HepG2 (cell line): ENCODE results near the gene ARHGEF40. TPM values are rescaled to one million over a fixed set of nuclear protein-coding genes. Genes with fewer than 3 reads are reported as not detected.
A peak's percentile ranks its signal among the peaks of the same experiment; 100 is the strongest.

ENCODE experiments used
- ATAC-seq: fragments of 200-7000 bp; cut with Tn5 transposase; 3 replicates; pipeline ENCODE4 v1.9.1; 2020; ENCODE audit warnings: mild to moderate bottlenecking, moderate library complexity
- BruUV-seq: library from RNA; stranded (reverse); fragments of 400-500 nt; replicated peaks from 2 replicates; lab custom pipeline; 2021; lab: Mats Ljungman, UMichigan
- CTCF ChIA-PET: fragments of 300-600 bp; formaldehyde crosslinking; extraction: SDS; loops from one replicate; lab custom pipeline; 2021; ENCODE audit warnings: low total read pairs, inconsistent platforms, low intra/inter-chr PET ratio; lab: Yijun Ruan, JAX
- POLR2A ChIA-PET: fragments of 350-600 bp; sonication (Branson Sonifier 250); formaldehyde crosslinking; loops from one replicate; lab custom pipeline; 2020; ENCODE audit warnings: antibody characterized with exemption, inconsistent platforms; lab: Yijun Ruan, JAX
- DNase-seq: peaks from one replicate; pipeline ENCODE4 v3.0.0-alpha.2; 2015; ENCODE audit warnings: low spot score
- FAIRE-seq: peaks from 3 replicates; lab custom pipeline; 2011; peaks lifted over from hg19 to GRCh38; lab: Jason Lieb, UNC
- H2AFZ ChIP-seq: one replicate; pipeline ENCODE4 v1.6.1; 2011; ENCODE audit warnings: low read length, inconsistent platforms
- H3K27ac ChIP-seq: fragments of 300-600 bp; 3 replicates; pipeline ENCODE4 v1.8.0; 2011; ENCODE audit warnings: mixed run types, mild to moderate bottlenecking, mixed read lengths, low read length, inconsistent platforms; ENCODE audit not compliant: insufficient read depth; ENCODE audit errors: extremely low read length
- H3K27me3 ChIP-seq, 2 experiments: fragments of 200-600 bp in 1 of 2; 2 replicates in 1 of 2; 3 replicates in 1 of 2; pipeline versions ENCODE4 v1.6.0 to v1.8.0; 2011; ENCODE audit warnings: low read length in 2 of 2, mild to moderate bottlenecking in 2 of 2, moderate library complexity in 2 of 2, inconsistent platforms in 1 of 2; ENCODE audit not compliant: insufficient read depth in 2 of 2, control insufficient read depth in 1 of 2
- H3K36me3 ChIP-seq, 2 experiments: fragments of 200-600 bp in 1 of 2; replicated peaks in 1 of 2; 2 replicates in 1 of 2; 3 replicates in 1 of 2; pipeline versions ENCODE4 v1.5.1 to v1.8.0; 2011; ENCODE audit warnings: low read length in 2 of 2, inconsistent platforms in 1 of 2; ENCODE audit not compliant: insufficient read depth in 2 of 2, control insufficient read depth in 1 of 2
- H3K4me1 ChIP-seq: 2 replicates; pipeline ENCODE4 v1.5.1; 2012; ENCODE audit warnings: low read length, inconsistent platforms; ENCODE audit not compliant: insufficient read depth
- H3K4me2 ChIP-seq: 2 replicates; pipeline ENCODE4 v1.6.0; 2011; ENCODE audit warnings: low read depth, low read length, inconsistent platforms
- H3K4me3 ChIP-seq, 3 experiments: fragments of 200-600 bp in 1 of 3; sonication (generic), shearing (Covaris generic) in 1 of 3; replicated peaks in 1 of 3; 2 replicates each; pipeline ENCODE4 v1.5.1; 2011 to 2016; ENCODE audit warnings: low read length in 3 of 3, inconsistent platforms in 2 of 3, low read depth in 2 of 3, mild to moderate bottlenecking in 2 of 3, control low read depth in 1 of 3, mixed read lengths in 1 of 3; ENCODE audit not compliant: insufficient read depth in 1 of 3
- H3K79me2 ChIP-seq: one replicate; pipeline ENCODE4 v1.6.1; 2011; ENCODE audit warnings: low read length, inconsistent platforms; ENCODE audit not compliant: insufficient read depth
- H3K9ac ChIP-seq: 2 replicates; pipeline ENCODE4 v1.6.0; 2011; ENCODE audit warnings: mild to moderate bottlenecking, low read depth, low read length, inconsistent platforms; ENCODE audit not compliant: insufficient read depth
- H3K9me3 ChIP-seq: 2 replicates; pipeline ENCODE4 v1.5.1; 2012; ENCODE audit warnings: mild to moderate bottlenecking, low read length
- H4K20me1 ChIP-seq: 2 replicates; pipeline ENCODE4 v1.6.0; 2011; ENCODE audit warnings: inconsistent platforms, mild to moderate bottlenecking, low read length, moderate library complexity; ENCODE audit not compliant: insufficient read depth
- AGO1 ChIP-seq: fragments of 200-400 bp; formaldehyde crosslinking; IDR thresholded peaks from 2 replicates; pipeline ENCODE4 v1.6.1; 2017; ENCODE audit warnings: mild to moderate bottlenecking, low read depth, low read length, moderate library complexity; ENCODE audit not compliant: poor library complexity, severe bottlenecking
- AGO2 ChIP-seq: fragments of 200-400 bp; formaldehyde crosslinking; optimal IDR thresholded peaks from 2 replicates; pipeline ENCODE3; 2017; ENCODE audit warnings: mild to moderate bottlenecking, low read depth, low read length, moderate library complexity
- FIP1L1 ChIP-seq: fragments of 200-400 bp; formaldehyde crosslinking; IDR thresholded peaks from 2 replicates; pipeline ENCODE4 v1.6.1; 2018; ENCODE audit warnings: low read depth, mild to moderate bottlenecking, low read length, moderate library complexity, borderline replicate concordance; ENCODE audit not compliant: insufficient read depth
- HOXA3 ChIP-seq: sonication (generic); formaldehyde crosslinking; IDR thresholded peaks from 2 replicates; pipeline ENCODE4 v1.5.0; 2020; ENCODE audit warnings: missing genetic modification reagents
- MED8 ChIP-seq: sonication (generic); formaldehyde crosslinking; IDR thresholded peaks from 2 replicates; pipeline ENCODE4 v1.8.1; 2023; ENCODE audit warnings: mild to moderate bottlenecking, missing genetic modification reagents; ENCODE audit not compliant: insufficient replicate concordance
- MEIS2 ChIP-seq: sonication (generic); formaldehyde crosslinking; IDR thresholded peaks from 2 replicates; pipeline ENCODE4 v1.9.0; 2021; ENCODE audit warnings: mild to moderate bottlenecking, missing genetic modification reagents
- MTA3 ChIP-seq: sonication (generic); formaldehyde crosslinking; IDR thresholded peaks from 2 replicates; pipeline ENCODE4 v1.4.0; 2020; ENCODE audit warnings: missing genetic modification reagents
- RBFOX2 ChIP-seq: fragments of 200-400 bp; formaldehyde crosslinking; IDR thresholded peaks from 2 replicates; pipeline ENCODE4 v1.6.1; 2017; ENCODE audit warnings: low read depth, mild to moderate bottlenecking, low read length
- SMARCC2 ChIP-seq: fragments of 450-650 bp; IDR thresholded peaks from 2 replicates; pipeline ENCODE4 v1.6.1; 2017; ENCODE audit warnings: antibody characterized with exemption, mild to moderate bottlenecking
- SOX6 ChIP-seq, 2 experiments: fragments of 450-650 bp in 1 of 2; sonication (generic) in 1 of 2; formaldehyde crosslinking in 1 of 2; IDR thresholded peaks; 2 replicates each; pipeline versions ENCODE4 v1.4.0 to v1.6.1; 2017 to 2020; ENCODE audit warnings: antibody characterized with exemption in 1 of 2, mild to moderate bottlenecking in 1 of 2, missing genetic modification reagents in 1 of 2
- ZNF317 ChIP-seq: sonication (generic); formaldehyde crosslinking; IDR thresholded peaks from 2 replicates; pipeline ENCODE4 v1.5.0; 2020; ENCODE audit warnings: mild to moderate bottlenecking, missing genetic modification reagents
- ZNF605 ChIP-seq: sonication (generic); formaldehyde crosslinking; IDR thresholded peaks from 2 replicates; pipeline ENCODE4 v1.8.0; 2022; ENCODE audit warnings: mild to moderate bottlenecking, missing genetic modification reagents
- WGBS: methylation state at CpG from one replicate; pipeline ENCODE4 v1.1.6; 2017; ENCODE audit warnings: low lambda C conversion rate; 5-methylcytosine and 5-hydroxymethylcytosine counted together
- in situ Hi-C: cut with HindIII; loops from 2 replicates; pipeline ENCODE4 v1.10.0; 2017; ENCODE audit warnings: low pct_unique_long_range_greater_than_20kb; ENCODE audit not compliant: extremely low pct_ligation_motif_present
- intact Hi-C: fragments of 100-400 bp; cut with micrococcal nuclease; formaldehyde crosslinking; loops from one replicate; pipeline ENCODE4 v1.10.0; 2022; ENCODE audit not compliant: unreplicated experiment
- polyA plus RNA-seq, 8 experiments: library from polyadenylated mRNA; depleted of rRNA in 3 of 8; stranded (reverse) in 7 of 8; unstranded in 1 of 8; fragments of >200 nt; fragmentation: Illumina TruSeq in 4 of 8; extraction: Trizol in 4 of 8; gene quantifications; 2 replicates each; pipeline versions ENCODE4 v1.2.1 to v1.2.3, GENCODE V29; 2011 to 2016; ENCODE audit warnings: low read depth in 4 of 8, missing spikeins in 1 of 8, mixed read lengths in 1 of 8; ENCODE audit not compliant: insufficient read depth in 1 of 8
- total RNA-seq, 5 experiments: library from RNA; depleted of rRNA; stranded (reverse); fragments of >200 nt; fragmentation: Illumina TruSeq; extraction: Trizol; gene quantifications; 2 replicates each; pipeline ENCODE4 v1.2.3, GENCODE V29; 2016; ENCODE audit warnings: low read depth in 1 of 5
- TF ChIP-seq, protein P1 (sequence below): sonication (generic); formaldehyde crosslinking; IDR thresholded peaks from 2 replicates; pipeline ENCODE4 v1.4.0; 2020; ENCODE audit warnings: missing genetic modification reagents
- TF ChIP-seq, protein P2 (sequence below): sonication (generic); formaldehyde crosslinking; IDR thresholded peaks from 2 replicates; pipeline ENCODE4 v1.4.0; 2020; ENCODE audit warnings: mild to moderate bottlenecking, missing genetic modification reagents
- TF ChIP-seq, protein P3 (sequence below): sonication (generic); formaldehyde crosslinking; IDR thresholded peaks from 2 replicates; pipeline ENCODE4 v1.9.0; 2022; ENCODE audit warnings: missing genetic modification reagents, mild to moderate bottlenecking, borderline replicate concordance
- TF ChIP-seq, protein P4 (sequence below), 2 experiments: fragments of 450-650 bp in 1 of 2; sonication (generic) in 1 of 2; formaldehyde crosslinking; IDR thresholded peaks; 2 replicates each; pipeline versions ENCODE4 v1.5.0 to v1.8.0; 2020 to 2022; ENCODE audit warnings: mild to moderate bottlenecking in 1 of 2, missing genetic modification reagents in 1 of 2

ARHGEF40 gene
- total and polyA plus RNA-seq, 2 of the 13 experiments (the other 11 are each of a cell fraction or from before 2014, with no cell fraction given): 28.1 to 78.1 TPM

DNA sequence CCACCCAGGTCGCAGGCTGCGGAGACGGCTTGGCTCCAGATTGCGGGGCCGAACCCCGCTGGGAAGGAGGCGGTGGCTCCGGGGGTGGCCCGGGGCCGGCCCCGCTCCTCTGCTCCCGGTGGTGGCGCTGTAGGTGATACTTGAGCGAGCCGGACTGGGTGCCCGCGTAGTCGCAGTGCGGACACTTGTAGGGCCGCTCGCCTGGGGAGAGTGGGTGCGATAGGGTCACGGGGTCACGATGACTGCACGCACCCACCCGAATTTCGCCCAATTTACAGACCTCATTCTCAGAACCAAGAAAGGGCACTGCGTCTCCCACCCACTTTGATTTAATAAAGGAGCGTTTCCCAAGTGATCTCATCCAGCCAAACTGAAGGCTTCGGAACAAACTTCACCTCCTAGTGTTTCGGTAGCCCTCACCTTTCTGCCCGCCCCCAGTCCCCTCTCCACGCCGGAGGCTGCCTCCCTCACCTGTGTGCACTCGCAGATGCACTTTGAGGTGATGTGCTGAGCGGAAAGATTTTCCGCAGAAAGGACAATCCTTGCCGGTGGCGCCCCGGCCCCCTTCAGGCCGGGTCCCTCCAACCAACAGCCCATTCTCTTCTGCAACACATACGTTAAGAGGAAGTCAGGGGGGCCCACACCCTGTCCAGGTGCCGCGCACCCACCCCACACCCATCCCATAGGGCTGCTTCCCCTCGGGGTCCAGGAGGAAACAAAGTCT is 21.0 kb downstream of the ARHGEF40 start:
- 98% methylated on average over 45 of the region's 45 CpGs for WGBS
- Histone ChIP-seq H2AFZ (no peak overlapping the region), H3K79me2 (peaks cover 12% of the 10 kb centered on the region), H3K9ac (no peak overlapping the region), H3K27ac (no peak overlapping the region), H3K36me3 (peaks cover 35 to 52% of the 10 kb centered on the region in 2 experiments), H3K9me3 (no peaks in the 10 kb centered on the region), H3K4me1 (peaks cover 25% of the 10 kb centered on the region), H4K20me1 (peaks cover 8% of the 10 kb centered on the region; the same call in 1 of the 2 replicates), H3K27me3 (no peaks in the 10 kb centered on the region), H3K4me2 (no peak overlapping the region), H3K4me3 (no peak overlapping the region)
- intact Hi-C loops (no loop called here), in situ Hi-C loops (no loop called here)
- ATAC-seq: no peak; the same call in 2 of the 3 replicates
- no TSS peak for BruUV-seq
- CTCF ChIA-PET: interaction anchor here (1.7 to 12.2 kb wide), 5 partner anchors 15 to 77 kb away, joined by 5 to 320 read pairs (median 38); partner anchors contain the start of gene ARHGEF40
- no peak for FAIRE-seq
- POLR2A ChIA-PET: interaction anchor here (1.1 to 7.8 kb wide), 9 partner anchors 13 to 76 kb away, joined by 3 to 84 read pairs (median 18); partner anchors contain the start of gene ARHGEF40
- DNase-seq: no peak
- TF ChIP-seq SMARCC2 (no peak), SOX6 (IDR thresholded peaks at IDR 0.05) (no peak), SOX6 (CRISPR knock-in tag; IDR thresholded peaks at IDR 0.05) (0 out of 2 replicates have a peak, but pooled peaks have one; percentile 12), AGO2 (peak; percentile 79), MED8 (CRISPR knock-in tag) (peak; percentile 22), FIP1L1 (no peak), ZNF317 (0 out of 2 replicates have a peak, but pooled peaks have one; percentile 25), HOXA3 (CRISPR knock-in tag) (peak; percentile 20; the same call in 1 of the 2 replicates), MTA3 (CRISPR knock-in tag) (no peak), ZNF605 (CRISPR knock-in tag) (no peak), RBFOX2 (peak; percentile 66), MEIS2 (CRISPR knock-in tag) (0 out of 2 replicates have a peak, but pooled peaks have one; percentile 12), AGO1 (peak; percentile 73)
- TF ChIP-seq, protein P1, sequence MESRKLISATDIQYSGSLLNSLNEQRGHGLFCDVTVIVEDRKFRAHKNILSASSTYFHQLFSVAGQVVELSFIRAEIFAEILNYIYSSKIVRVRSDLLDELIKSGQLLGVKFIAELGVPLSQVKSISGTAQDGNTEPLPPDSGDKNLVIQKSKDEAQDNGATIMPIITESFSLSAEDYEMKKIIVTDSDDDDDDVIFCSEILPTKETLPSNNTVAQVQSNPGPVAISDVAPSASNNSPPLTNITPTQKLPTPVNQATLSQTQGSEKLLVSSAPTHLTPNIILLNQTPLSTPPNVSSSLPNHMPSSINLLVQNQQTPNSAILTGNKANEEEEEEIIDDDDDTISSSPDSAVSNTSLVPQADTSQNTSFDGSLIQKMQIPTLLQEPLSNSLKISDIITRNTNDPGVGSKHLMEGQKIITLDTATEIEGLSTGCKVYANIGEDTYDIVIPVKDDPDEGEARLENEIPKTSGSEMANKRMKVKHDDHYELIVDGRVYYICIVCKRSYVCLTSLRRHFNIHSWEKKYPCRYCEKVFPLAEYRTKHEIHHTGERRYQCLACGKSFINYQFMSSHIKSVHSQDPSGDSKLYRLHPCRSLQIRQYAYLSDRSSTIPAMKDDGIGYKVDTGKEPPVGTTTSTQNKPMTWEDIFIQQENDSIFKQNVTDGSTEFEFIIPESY: peak; percentile 91
- TF ChIP-seq, protein P2, sequence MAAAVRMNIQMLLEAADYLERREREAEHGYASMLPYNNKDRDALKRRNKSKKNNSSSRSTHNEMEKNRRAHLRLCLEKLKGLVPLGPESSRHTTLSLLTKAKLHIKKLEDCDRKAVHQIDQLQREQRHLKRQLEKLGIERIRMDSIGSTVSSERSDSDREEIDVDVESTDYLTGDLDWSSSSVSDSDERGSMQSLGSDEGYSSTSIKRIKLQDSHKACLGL (CRISPR knock-in tag): 0 out of 2 replicates have a peak, but pooled peaks have one; percentile 57
- TF ChIP-seq, protein P3, sequence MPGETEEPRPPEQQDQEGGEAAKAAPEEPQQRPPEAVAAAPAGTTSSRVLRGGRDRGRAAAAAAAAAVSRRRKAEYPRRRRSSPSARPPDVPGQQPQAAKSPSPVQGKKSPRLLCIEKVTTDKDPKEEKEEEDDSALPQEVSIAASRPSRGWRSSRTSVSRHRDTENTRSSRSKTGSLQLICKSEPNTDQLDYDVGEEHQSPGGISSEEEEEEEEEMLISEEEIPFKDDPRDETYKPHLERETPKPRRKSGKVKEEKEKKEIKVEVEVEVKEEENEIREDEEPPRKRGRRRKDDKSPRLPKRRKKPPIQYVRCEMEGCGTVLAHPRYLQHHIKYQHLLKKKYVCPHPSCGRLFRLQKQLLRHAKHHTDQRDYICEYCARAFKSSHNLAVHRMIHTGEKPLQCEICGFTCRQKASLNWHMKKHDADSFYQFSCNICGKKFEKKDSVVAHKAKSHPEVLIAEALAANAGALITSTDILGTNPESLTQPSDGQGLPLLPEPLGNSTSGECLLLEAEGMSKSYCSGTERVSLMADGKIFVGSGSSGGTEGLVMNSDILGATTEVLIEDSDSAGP (CRISPR knock-in tag): peak; percentile 25; the same call in 1 of the 2 replicates
- TF ChIP-seq, protein P4, sequence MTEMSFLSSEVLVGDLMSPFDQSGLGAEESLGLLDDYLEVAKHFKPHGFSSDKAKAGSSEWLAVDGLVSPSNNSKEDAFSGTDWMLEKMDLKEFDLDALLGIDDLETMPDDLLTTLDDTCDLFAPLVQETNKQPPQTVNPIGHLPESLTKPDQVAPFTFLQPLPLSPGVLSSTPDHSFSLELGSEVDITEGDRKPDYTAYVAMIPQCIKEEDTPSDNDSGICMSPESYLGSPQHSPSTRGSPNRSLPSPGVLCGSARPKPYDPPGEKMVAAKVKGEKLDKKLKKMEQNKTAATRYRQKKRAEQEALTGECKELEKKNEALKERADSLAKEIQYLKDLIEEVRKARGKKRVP (CRISPR knock-in tag; IDR thresholded peaks at IDR 0.05): no peak
